HG02870 (cell line): ENCODE data around the gene ABCD4.

Source experiments
- ATAC-seq: cut with Tn5 transposase; IDR thresholded peaks from one replicate; pipeline ENCODE4 v1.9.1; 2021; ENCODE audit warnings: mild to moderate bottlenecking, moderate library complexity; ENCODE audit not compliant: unreplicated experiment

Gene ABCD4

DNA sequence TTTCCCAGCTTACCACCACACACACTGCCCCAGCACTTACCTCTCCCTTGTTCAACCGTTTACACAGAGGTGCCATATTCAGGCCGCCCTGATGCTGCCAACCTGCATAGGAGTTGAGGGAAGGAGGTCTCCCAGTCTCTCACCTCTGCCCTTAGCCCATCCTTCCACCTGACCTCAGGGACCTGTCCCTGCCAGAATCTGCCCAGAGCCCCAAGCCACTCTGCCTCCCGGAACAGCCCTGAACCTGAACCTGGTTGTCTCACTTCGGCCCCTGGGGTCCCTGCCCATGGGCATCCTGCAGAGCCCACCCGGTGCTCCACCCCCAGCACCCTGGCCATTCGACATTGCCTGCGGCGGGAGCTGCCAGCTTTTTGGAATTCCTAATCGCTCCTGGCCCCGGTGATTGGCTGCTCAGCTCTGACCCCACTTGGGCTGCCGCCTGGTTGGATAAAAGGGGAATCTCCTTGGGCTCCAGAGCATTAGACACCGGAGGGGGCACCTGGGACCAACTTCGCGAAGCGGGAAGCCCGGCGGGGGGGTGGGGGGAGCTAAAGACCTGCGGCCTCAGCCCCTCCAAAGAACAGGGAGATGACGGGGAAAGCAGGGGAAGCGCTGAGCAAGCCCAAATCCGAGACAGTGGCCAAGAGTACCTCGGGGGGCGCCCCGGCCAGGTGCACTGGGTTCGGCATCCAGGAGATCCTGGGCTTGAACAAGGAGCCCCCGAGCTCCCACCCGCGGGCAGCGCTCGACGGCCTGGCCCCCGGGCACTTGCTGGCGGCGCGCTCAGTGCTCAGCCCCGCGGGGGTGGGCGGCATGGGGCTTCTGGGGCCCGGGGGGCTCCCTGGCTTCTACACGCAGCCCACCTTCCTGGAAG, 63.5 kb downstream of the ABCD4 start, which contains the start of gene VSX2:
Gene VSX2 (plus strand): TSS at position 476 of the 874 bp plus-strand sequence. CDS start 113 bp downstream, at position 589.
- ATAC-seq: no peak

DNA sequence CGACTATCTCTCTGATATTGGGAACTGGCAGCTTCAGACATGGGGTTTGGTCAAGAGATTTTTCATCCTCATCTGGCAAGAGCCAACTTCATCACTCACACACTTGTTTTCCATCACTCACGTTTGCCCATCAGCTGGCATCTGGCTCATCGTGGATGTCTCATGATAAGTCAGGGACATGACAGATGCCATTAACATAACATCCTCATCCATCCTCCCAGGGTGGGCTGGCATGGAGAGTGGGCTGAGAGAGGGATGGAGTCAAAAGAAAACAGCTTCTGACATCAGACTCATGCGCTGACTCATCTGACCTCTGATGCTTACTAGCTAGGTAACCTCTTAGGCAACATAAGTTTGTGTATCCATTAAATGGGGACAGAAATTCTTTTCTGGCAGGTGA, 65.3 kb downstream of the ABCD4 start:
- no peak for ATAC-seq
